Cerebellar cortex (tissue), 1 donor: ENCODE data around the gene TRERF1.

Experiments used
- DNase-seq: peaks from one replicate; pipeline ENCODE4 v3.0.0-alpha.2; 2015; ENCODE audit warnings: low spot score

The TRERF1 gene

GRCh38 chr6:42394881-42395620 lies 56.7 kb downstream of the TRERF1 start:
- DNase-seq: no peak

GRCh38 chr6:42394151-42394550 lies 57.6 kb downstream of the TRERF1 start:
- no peak for DNase-seq

DNA sequence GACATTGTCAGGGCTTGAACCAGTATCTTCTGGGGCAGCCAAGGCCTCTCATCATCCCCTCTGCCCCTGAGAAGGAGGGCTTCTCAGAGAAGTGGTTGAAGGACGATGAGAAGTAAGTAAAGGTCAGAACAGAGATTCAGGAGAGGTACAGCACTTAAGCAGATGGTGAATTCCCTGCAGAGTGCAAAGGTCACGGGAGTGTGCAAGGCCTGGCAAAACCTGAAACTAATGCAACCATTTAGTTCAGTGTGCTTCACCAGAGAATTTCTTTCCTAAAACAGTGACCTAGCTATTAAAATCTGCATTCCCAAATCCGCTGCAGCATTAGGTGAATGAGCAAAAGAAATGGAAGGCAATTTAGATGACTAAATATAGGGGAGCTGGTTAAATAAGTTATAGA lies 58.4 kb downstream of the TRERF1 start:
- no peak for DNase-seq

- no peak for DNase-seq
These were observed 58.9 kb downstream of the TRERF1 start for GRCh38 chr6:42392833-42393232.

DNA sequence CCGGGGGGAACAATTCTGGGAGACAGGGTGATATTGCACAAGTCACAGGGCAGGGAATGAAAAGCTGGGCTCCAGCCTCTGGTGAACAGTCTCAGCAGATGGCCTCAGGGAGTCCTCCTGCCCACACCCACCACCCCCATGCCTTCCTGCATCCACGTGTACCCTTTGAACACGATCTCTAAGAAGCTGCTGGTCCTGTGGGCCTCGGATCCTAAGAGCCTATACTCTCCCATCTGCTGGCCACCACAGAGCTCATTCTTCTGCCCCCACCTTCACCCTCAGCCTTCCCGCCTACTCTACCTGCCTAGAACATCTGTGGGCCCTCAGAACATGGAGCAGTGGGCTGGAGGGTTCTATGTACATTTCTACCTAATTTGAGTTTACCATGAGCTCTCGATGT lies 60.3 kb downstream of the TRERF1 start:
- DNase-seq: no peak

GRCh38 chr6:42390228-42390934 lies 61.3 kb downstream of the TRERF1 start:
- no peak for DNase-seq

DNA sequence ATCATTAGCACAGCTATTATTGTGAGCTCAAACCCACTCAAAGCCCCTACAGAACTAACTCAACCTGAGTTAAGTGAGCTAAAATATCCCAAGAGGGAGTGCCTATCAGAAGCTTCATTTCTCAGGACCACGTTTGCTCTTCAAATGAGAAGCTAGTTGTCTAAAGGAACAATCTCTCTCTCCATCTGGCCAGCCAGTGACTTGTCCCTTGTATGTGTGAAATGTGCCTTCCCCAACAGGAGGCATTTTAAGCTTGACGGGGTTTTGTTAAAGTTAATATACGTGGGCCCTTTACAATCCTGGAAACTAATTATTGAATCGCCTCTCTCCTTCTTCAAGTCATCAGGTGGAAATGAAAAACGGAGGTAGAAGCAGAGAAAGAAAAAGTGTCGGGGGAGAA lies 62.0 kb downstream of the TRERF1 start:
- no peak for DNase-seq

- no peak for DNase-seq
These were observed 63.7 kb downstream of the TRERF1 start for GRCh38 chr6:42388046-42388445.

GRCh38 chr6:42387336-42387735 lies 64.4 kb downstream of the TRERF1 start:
- no peak for DNase-seq

DNA sequence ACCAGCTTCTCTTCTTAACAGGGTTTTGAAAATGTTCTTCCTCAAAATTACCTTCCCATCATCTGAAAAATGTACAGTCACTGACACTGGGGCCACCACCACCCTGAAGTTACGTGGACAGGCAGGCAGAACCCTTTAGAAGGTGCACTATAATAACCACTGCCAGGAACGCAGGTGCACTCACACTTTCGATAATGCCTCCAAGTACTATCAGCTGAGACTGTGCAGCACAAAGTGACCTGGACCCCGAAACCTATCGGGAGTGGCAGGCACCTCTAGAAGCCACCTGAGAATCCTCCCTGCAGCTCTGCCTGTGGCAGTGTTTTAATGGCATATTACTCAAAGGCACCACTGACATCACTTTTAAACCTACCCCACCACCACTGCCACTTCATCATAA lies 66.4 kb downstream of the TRERF1 start:
- no peak for DNase-seq

DNA sequence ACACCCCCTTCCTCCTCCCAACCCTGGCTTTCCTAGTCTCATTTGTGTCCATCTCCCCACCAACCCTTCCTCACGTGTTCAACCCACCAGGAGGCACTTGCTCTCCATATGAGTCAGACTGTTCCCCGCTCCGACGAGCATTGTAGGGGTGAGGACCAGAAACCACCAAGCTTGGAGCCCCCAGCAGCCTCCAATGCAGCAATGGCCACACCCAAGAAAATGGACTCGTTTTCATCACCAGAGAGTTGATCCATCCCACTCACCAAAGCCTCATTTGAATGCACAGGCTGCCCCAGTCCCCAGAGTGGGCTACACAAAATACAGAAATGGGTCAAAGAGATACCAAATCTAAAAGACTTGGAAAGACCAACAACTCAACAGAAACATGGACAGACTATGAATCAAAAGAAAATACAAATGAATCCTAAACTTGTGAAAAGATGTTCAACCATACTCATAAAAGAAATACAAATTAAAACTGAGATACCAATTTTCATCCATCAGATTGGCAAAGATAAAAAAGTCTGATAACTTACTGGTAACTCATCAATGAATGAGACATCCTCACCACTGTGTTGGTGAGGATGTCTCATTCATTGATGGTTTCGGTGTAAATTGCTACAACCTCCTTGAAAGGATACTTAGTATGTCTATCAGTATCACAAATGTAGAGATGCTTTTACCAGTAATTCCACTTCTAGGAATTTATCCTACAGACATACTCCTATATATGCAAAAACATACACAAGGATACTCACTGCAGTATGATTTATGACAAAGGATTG lies 68.1 kb downstream of the TRERF1 start:
- no peak for DNase-seq

DNA sequence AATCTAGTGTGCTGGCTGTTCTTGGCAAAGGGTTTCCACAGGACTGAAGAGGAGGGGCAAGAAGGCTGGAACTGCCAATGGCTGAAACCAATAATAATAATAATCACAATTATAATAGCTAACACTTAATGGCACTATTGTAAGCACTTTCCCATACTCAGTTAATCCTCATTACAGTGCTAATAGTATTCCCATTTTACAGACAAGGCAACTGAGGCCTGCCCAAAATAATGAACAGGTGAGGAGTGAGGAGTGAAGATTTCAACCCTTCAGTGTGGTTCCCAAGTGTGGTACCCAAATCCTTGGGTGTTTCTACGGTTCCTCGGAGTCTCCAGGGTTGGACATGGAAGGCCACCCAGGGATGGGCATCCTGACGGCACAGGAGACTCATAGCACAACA lies 69.9 kb downstream of the TRERF1 start:
- DNase-seq: no peak

- no peak for DNase-seq
These were observed 71.3 kb downstream of the TRERF1 start for GRCh38 chr6:42380228-42380979.

- DNase-seq: no peak
These were observed 73.2 kb downstream of the TRERF1 start for GRCh38 chr6:42378536-42378935.

DNA sequence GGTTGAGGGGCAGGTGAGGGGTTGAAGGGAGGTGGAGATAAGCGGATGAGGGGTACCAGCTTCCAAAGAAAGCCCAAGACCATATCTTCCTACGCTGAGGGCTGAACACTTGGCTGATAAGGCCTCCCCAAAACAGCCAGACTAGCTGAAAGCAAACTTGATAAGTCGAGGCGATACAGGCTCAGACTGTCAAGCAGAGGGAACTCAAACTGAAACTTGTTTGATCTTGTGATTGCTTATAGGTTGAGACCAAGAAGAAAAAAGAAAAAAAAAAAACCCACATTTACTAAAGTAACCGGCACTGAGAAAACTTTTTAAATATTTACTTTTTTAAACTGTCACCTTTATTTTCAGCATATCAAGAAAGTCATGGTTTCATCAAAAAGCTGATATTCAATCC lies 73.6 kb downstream of the TRERF1 start:
- DNase-seq: no peak

GRCh38 chr6:42375007-42375635 lies 76.6 kb downstream of the TRERF1 start:
- peak; percentile 57 for DNase-seq

- DNase-seq: no peak
These were observed 77.6 kb downstream of the TRERF1 start for GRCh38 chr6:42374018-42374669.

DNA sequence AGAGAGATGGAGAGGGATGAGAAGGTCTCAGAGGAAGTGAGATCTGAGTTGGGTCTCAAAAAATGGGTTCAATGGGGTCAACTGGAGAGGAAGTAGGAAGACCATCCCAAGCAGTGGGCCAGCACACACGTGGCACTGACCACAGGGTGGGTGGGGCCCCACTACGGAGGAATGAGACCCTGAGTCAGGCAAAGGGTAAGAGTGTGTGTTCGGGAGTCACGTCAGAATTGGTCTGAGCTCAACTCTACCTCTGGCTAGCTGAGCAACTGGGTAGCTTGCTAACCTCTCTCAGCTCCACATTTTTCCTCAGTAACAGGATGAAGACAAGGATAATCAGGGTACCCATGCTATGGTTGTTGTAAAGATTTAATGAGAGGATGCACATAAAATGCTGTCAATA lies 79.0 kb downstream of the TRERF1 start:
- DNase-seq: no peak

DNA sequence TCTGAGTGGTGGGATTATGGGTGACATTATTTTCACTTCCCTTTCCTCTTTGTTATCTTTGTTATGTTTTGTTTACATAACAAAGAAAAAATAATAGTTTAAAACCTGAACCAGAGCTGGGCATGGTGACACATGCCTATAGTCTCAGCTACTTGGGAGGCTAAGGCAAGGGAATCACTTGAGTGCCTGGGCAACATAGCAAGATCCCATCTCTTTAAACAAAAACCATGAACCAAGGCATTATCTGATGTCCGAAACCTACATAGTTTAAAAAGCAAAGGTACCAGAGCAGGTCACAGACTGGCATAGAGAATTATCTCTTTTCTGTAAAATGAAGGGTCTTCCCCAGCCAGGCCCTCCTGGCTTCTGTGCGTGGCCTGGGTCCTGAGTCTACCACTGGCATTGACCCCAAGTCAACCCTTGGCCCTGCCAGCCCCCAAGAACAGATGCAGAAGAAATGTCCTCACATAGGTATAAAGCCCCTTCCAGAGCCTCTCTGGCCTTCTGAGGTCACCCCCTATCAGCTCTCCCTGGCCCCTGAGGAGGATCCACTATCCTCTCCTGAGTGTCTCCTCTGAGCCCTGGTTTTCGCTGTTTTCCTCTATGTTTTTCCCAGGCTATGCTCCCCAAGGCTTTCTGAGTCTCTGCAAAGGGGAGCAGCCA lies 81.3 kb downstream of the TRERF1 start:
- DNase-seq: no peak

DNA sequence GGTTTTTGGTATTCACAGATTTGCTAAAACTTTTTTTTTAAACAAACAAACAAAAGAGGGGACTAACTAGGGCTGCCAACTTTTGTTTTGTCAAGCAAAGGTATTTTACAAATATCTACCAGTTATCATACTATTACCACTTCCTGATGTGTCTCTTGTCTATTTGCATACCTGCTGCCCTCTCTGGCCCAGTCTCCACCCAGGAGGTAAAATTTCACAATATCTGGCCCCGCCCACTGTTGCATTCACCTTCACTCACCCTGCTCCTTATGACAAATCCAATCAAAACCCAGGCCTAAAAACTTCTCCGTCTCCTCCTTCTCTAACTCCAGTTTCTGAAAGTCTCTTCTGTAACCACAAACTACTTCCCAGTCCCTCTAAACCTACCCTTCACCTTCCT lies 82.2 kb downstream of the TRERF1 start:
- no peak for DNase-seq

DNA sequence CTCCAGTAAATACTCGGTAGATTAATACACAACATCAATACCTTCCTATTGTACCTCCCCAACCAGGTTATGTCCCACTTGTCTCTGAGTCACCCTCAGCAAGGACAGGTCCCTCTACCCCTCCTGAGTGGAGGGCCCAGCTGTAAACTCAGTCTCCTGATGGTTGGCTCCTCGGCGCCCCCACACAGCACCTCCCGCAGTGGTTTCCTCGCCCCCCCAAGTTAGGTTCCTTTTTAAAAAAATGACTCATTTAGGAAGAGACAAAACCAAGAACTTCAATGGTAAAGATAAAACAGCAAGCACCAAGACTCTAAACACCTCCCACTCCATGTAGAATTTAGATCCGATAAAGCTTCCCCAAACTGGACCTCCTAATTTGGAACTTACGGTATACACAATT lies 83.5 kb downstream of the TRERF1 start:
- no peak for DNase-seq
